H1 (cell line): ENCODE measurements around the gene MSI1. TPM values are rescaled to one million over a fixed set of nuclear protein-coding genes. Genes with fewer than 3 reads are reported as not detected.
A peak's percentile ranks its signal among the peaks of the same experiment; 100 is the strongest.

Source experiments
- CTCF ChIA-PET: fragments of 300-600 bp; sonication (Branson Sonifier 250); formaldehyde crosslinking; loops from one replicate; lab custom pipeline; 2021; ENCODE audit not compliant: partially characterized antibody; lab: Charles Lee
- POLR2A ChIA-PET: fragments of 300-600 bp; sonication (Branson Sonifier 250); formaldehyde crosslinking; loops from one replicate; lab custom pipeline; 2021; ENCODE audit warnings: inconsistent platforms; ENCODE audit not compliant: partially characterized antibody; lab: Charles Lee
- DNase-seq, 2 experiments: peaks; one replicate each; pipeline versions ENCODE4 v3.0.0 to v3.0.0-alpha.2; 2010 to 2022; ENCODE audit warnings: low spot score in 2 of 2, low read depth in 1 of 2, mixed read lengths in 1 of 2
- FAIRE-seq: peaks from 2 replicates; lab custom pipeline; 2011; peaks lifted over from hg19 to GRCh38; lab: Jason Lieb, UNC
- H2AFZ ChIP-seq: 2 replicates; pipeline ENCODE4 v1.8.1; 2012; ENCODE audit warnings: low read length, inconsistent platforms
- H2AK5ac ChIP-seq: 2 replicates; pipeline ENCODE4 v1.6.1; 2013; ENCODE audit warnings: low read depth, low read length
- H2BK120ac ChIP-seq: replicated peaks from 2 replicates; pipeline ENCODE3; 2013; ENCODE audit warnings: low read depth, low read length, inconsistent platforms
- H2BK12ac ChIP-seq: 2 replicates; pipeline ENCODE4 v1.6.1; 2013; ENCODE audit warnings: low read depth, low read length
- H2BK15ac ChIP-seq: 2 replicates; pipeline ENCODE4 v1.6.1; 2013; ENCODE audit warnings: low read length
- H2BK20ac ChIP-seq: 2 replicates; pipeline ENCODE4 v1.6.1; 2013; ENCODE audit warnings: low read length
- H2BK5ac ChIP-seq: 2 replicates; pipeline ENCODE4 v1.6.1; 2013; ENCODE audit warnings: low read depth, low read length
- H3K14ac ChIP-seq: 2 replicates; pipeline ENCODE4 v1.6.1; 2013; ENCODE audit warnings: inconsistent platforms; ENCODE audit not compliant: insufficient read length
- H3K18ac ChIP-seq: 2 replicates; pipeline ENCODE4 v1.6.1; 2013; ENCODE audit warnings: low read length; ENCODE audit errors: extremely low read depth
- H3K23ac ChIP-seq: 2 replicates; pipeline ENCODE4 v1.6.1; 2013; ENCODE audit warnings: inconsistent platforms; ENCODE audit not compliant: insufficient read length
- H3K23me2 ChIP-seq: 2 replicates; pipeline ENCODE4 v1.6.1; 2013; ENCODE audit warnings: low read depth, low read length
- H3K27ac ChIP-seq: 2 replicates; pipeline ENCODE4 v1.6.1; 2011; ENCODE audit warnings: low read depth, low read length, inconsistent platforms
- H3K27me3 ChIP-seq, 4 experiments: replicated peaks in 1 of 4; 1 replicate in 1 of 4; 2 replicates in 3 of 4; pipeline versions ENCODE4 v1.6.1 to v1.8.1; 2011 to 2013; ENCODE audit warnings: low read length in 3 of 4, mild to moderate bottlenecking in 3 of 4, inconsistent platforms in 2 of 4, mixed read lengths in 2 of 4, moderate library complexity in 1 of 4; ENCODE audit not compliant: control insufficient read depth in 3 of 4, insufficient read depth in 3 of 4; ENCODE audit errors: extremely low read depth in 1 of 4
- H3K36me3 ChIP-seq, 4 experiments: 2 replicates each; pipeline versions ENCODE4 v1.6.1 to v1.8.1; 2011 to 2013; ENCODE audit warnings: mild to moderate bottlenecking in 4 of 4, low read length in 3 of 4, moderate library complexity in 2 of 4, control low read depth in 1 of 4, inconsistent platforms in 1 of 4; ENCODE audit not compliant: insufficient read depth in 4 of 4, control insufficient read depth in 2 of 4
- H3K4ac ChIP-seq: replicated peaks from 2 replicates; pipeline ENCODE3; 2013; ENCODE audit warnings: low read length, low read depth, mixed read lengths, inconsistent platforms; ENCODE audit not compliant: insufficient read length
- H3K4me1 ChIP-seq, 4 experiments: replicated peaks in 1 of 4; 1 replicate in 1 of 4; 2 replicates in 3 of 4; pipeline versions ENCODE4 v1.6.1 to v1.8.1; 2011 to 2013; ENCODE audit warnings: low read length in 3 of 4, inconsistent platforms in 2 of 4, mixed read lengths in 1 of 4; ENCODE audit not compliant: insufficient read depth in 4 of 4, control insufficient read depth in 3 of 4
- H3K4me2 ChIP-seq, 2 experiments: 2 replicates each; pipeline versions ENCODE4 v1.6.1 to v1.8.1; 2011 to 2013; ENCODE audit warnings: low read depth in 2 of 2, low read length in 2 of 2, control low read depth in 1 of 2, inconsistent platforms in 1 of 2, mild to moderate bottlenecking in 1 of 2; ENCODE audit not compliant: insufficient read depth in 1 of 2
- H3K4me3 ChIP-seq, 4 experiments: fragments of 200-600, 300-600 bp in 1 of 4; sonication (generic), shearing (Covaris generic), sonication (Bioruptor Twin) in 1 of 4; 2 replicates each; pipeline versions ENCODE4 v1.5.1 to v1.8.1; 2011 to 2016; ENCODE audit warnings: low read length in 4 of 4, low read depth in 3 of 4, control low read depth in 2 of 4, inconsistent platforms in 2 of 4, mild to moderate bottlenecking in 2 of 4, mixed read lengths in 1 of 4, moderate library complexity in 1 of 4; ENCODE audit not compliant: insufficient read depth in 2 of 4; ENCODE audit errors: extremely low read depth in 1 of 4
- H3K56ac ChIP-seq: replicated peaks from 2 replicates; pipeline ENCODE3; 2013; ENCODE audit warnings: low read depth, mild to moderate bottlenecking, mixed read lengths, low read length, inconsistent platforms; ENCODE audit not compliant: insufficient read length
- H3K79me1 ChIP-seq: 2 replicates; pipeline ENCODE4 v1.6.1; 2013; ENCODE audit warnings: low read depth, low read length, control low read depth
- H3K79me2 ChIP-seq, 2 experiments: 2 replicates each; pipeline versions ENCODE4 v1.6.1 to v1.8.1; 2012 to 2013; ENCODE audit warnings: low read length in 2 of 2, mild to moderate bottlenecking in 2 of 2, inconsistent platforms in 1 of 2; ENCODE audit not compliant: insufficient read depth in 2 of 2, control insufficient read depth in 1 of 2
- H3K9ac ChIP-seq, 4 experiments: replicated peaks in 1 of 4; 1 replicate in 1 of 4; 2 replicates in 3 of 4; pipeline versions ENCODE4 v1.6.1 to v1.8.1; 2011 to 2013; ENCODE audit warnings: low read depth in 3 of 4, low read length in 3 of 4, control low read depth in 2 of 4, mild to moderate bottlenecking in 2 of 4, moderate library complexity in 2 of 4, inconsistent platforms in 1 of 4; ENCODE audit errors: extremely low read depth in 1 of 4
- H3K9me3 ChIP-seq, 2 experiments: 2 replicates each; pipeline versions ENCODE4 v1.6.1 to v1.8.1; 2012 to 2013; ENCODE audit warnings: mild to moderate bottlenecking in 2 of 2, moderate library complexity in 2 of 2, control low read depth in 1 of 2, inconsistent platforms in 1 of 2, low read depth in 1 of 2, low read length in 1 of 2, mixed read lengths in 1 of 2; ENCODE audit not compliant: insufficient read depth in 2 of 2
- H4K20me1 ChIP-seq, 2 experiments: replicated peaks in 1 of 2; 2 replicates each; pipeline versions ENCODE3 to v1.8.1; 2011 to 2013; ENCODE audit warnings: inconsistent platforms in 2 of 2, low read length in 2 of 2, mild to moderate bottlenecking in 1 of 2; ENCODE audit not compliant: insufficient read depth in 2 of 2, control insufficient read depth in 1 of 2
- H4K5ac ChIP-seq: 2 replicates; pipeline ENCODE4 v1.6.1; 2013; ENCODE audit warnings: low read length, low read depth, mixed read lengths, inconsistent platforms; ENCODE audit not compliant: insufficient read length
- H4K8ac ChIP-seq: 2 replicates; pipeline ENCODE4 v1.8.0; 2013; ENCODE audit warnings: mild to moderate bottlenecking, moderate library complexity, low read length, inconsistent platforms; ENCODE audit not compliant: insufficient read depth; ENCODE audit errors: extremely low read depth
- H4K91ac ChIP-seq: replicated peaks from 2 replicates; pipeline ENCODE3; 2013; ENCODE audit warnings: low read length, mixed read lengths, inconsistent platforms; ENCODE audit not compliant: insufficient read length
- ATF3 ChIP-seq: IDR thresholded peaks from 2 replicates; pipeline ENCODE4 v1.6.1; 2011; ENCODE audit warnings: low read depth, mild to moderate bottlenecking, low read length; ENCODE audit not compliant: insufficient read depth
- BCL11A ChIP-seq, 2 experiments: IDR thresholded peaks; one replicate each; pipeline ENCODE4 v1.6.1; 2011; ENCODE audit warnings: low read depth in 2 of 2, low read length in 2 of 2, mild to moderate bottlenecking in 2 of 2
- CBX5 ChIP-seq: fragments of 300-800, 300-1000 bp; sonication (generic); IDR thresholded peaks from 2 replicates; pipeline ENCODE4 v1.7.1; 2016; ENCODE audit warnings: antibody characterized with exemption, low read length, low read depth
- CEBPB ChIP-seq: IDR thresholded peaks from 2 replicates; pipeline ENCODE4 v1.6.1; 2012; ENCODE audit warnings: low read depth, low read length
- NANOG ChIP-seq: IDR thresholded peaks from 2 replicates; pipeline ENCODE4 v1.6.1; 2011; ENCODE audit warnings: low read length, low read depth, mild to moderate bottlenecking, inconsistent platforms; ENCODE audit not compliant: insufficient read depth, poor library complexity, severe bottlenecking
- POLR2AphosphoS5 ChIP-seq: IDR thresholded peaks from 2 replicates; pipeline ENCODE4 v1.6.1; 2011; ENCODE audit warnings: low read depth, low read length
- SIN3A ChIP-seq, 2 experiments: IDR thresholded peaks in 1 of 2; conservative IDR thresholded peaks in 1 of 2; 2 replicates each; pipeline ENCODE4 v1.6.1; 2011 to 2012; ENCODE audit warnings: low read length in 2 of 2, improper control_type of control experiment in 1 of 2, low read depth in 1 of 2, mild to moderate bottlenecking in 1 of 2
- SRF ChIP-seq: IDR thresholded peaks from 2 replicates; pipeline ENCODE4 v1.6.1; 2011; ENCODE audit warnings: mild to moderate bottlenecking, low read depth, low read length, moderate library complexity
- TAF7 ChIP-seq: optimal IDR thresholded peaks from 2 replicates; pipeline ENCODE3; 2011; ENCODE audit warnings: low read depth, mild to moderate bottlenecking, inconsistent platforms, low read length, moderate library complexity, borderline replicate concordance
- TEAD4 ChIP-seq: IDR thresholded peaks from 2 replicates; pipeline ENCODE4 v1.6.1; 2012; ENCODE audit warnings: low read depth, low read length, inconsistent platforms, mixed read lengths
- WGBS, 2 experiments: shearing (Covaris generic) in 1 of 2; methylation state at CpG; one replicate each; pipeline versions ENCODE4 v1.1.6 to v1.1.7; 2013 to 2015; ENCODE audit warnings: low lambda C conversion rate in 2 of 2, mixed read lengths in 2 of 2, inconsistent platforms in 1 of 2, low coverage in 1 of 2, missing lambda C conversion rate in 1 of 2; ENCODE audit not compliant: insufficient replicate concordance in 2 of 2, insufficient coverage in 1 of 2, insufficient read length in 1 of 2; ENCODE audit errors: extremely low coverage in 1 of 2, missing lambda C conversion rate in 1 of 2; 5-methylcytosine and 5-hydroxymethylcytosine counted together
- polyA plus RNA-seq, 7 experiments: library from polyadenylated mRNA; depleted of rRNA in 3 of 7; stranded (reverse) in 5 of 7; unstranded in 2 of 7; fragments of >200 nt in 5 of 7; fragments of 200-250 nt in 2 of 7; gene quantifications; 1 replicate in 5 of 7; 2 replicates in 1 of 7; 4 replicates in 1 of 7; pipeline versions ENCODE4 v1.2.1 to v1.2.3, GENCODE V29; 2011 to 2013; ENCODE audit warnings: missing spikeins in 2 of 7, mixed read lengths in 2 of 7
- total RNA-seq: library from RNA; stranded (reverse); fragmentation: NEBNext Ultra II Directional; extraction: Animal tissue kit (Norgen Biotek cat#: 25700); gene quantifications from 2 replicates; pipeline ENCODE4 v1.2.1, GENCODE V29; 2021

MSI1 gene
- total and polyA plus RNA-seq, 2 of the 8 experiments (the other 6 are each of a cell fraction or from before 2014, with no cell fraction given), result 13.5 to 51.9 TPM

GRCh38 chr12:120413901-120414695, 45.1 kb upstream of the MSI1 start:
- ChIA-PET CTCF (interaction anchor here (0.7 to 3.0 kb wide), 9 partner anchors 9 to 57 kb away, joined by 3 to 27 read pairs (median 4); no protein-coding TSS in a partner anchor), POLR2A (interaction anchor here (0.7 to 3.4 kb wide), 12 partner anchors 10 to 186 kb away, joined by 3 to 16 read pairs (median 8); partner anchors contain the start of gene RNU4-2)
- peak overlapping the region; percentile 70; the same call in 1 of the 2 replicates for H3K27ac ChIP-seq
- peak overlapping the region in 3 of 4 experiments; percentile 6 to 36 (median 23); a peak in 4 of 8 replicates for H3K4me3 ChIP-seq
- H3K4me2 ChIP-seq, result peak overlapping the region; percentile 16 to 60
- H3K23ac ChIP-seq, result no peak overlapping the region
- no peaks in the 10 kb centered on the region for H4K20me1 ChIP-seq
- peak overlapping the region; percentile 93 for H3K18ac ChIP-seq
- H3K4ac ChIP-seq, result no peak overlapping the region
- peak overlapping the region; percentile 95; the same call in 1 of the 2 replicates for H4K8ac ChIP-seq
- H3K9me3 ChIP-seq, result no peaks in the 10 kb centered on the region
- H4K5ac ChIP-seq, result peak overlapping the region; percentile 93
- H2BK20ac ChIP-seq, result peak overlapping the region; percentile 98; the same call in 1 of the 2 replicates
- no peak overlapping the region for H2AFZ ChIP-seq
- H3K56ac ChIP-seq, result no peak overlapping the region
- no peaks in the 10 kb centered on the region for H3K36me3 ChIP-seq
- no peak overlapping the region for H2AK5ac ChIP-seq
- H3K4me1 ChIP-seq, result peaks cover 0 to 10% (median 6%) of the 10 kb centered on the region in 4 experiments; a peak in 3 of 7 replicates
- DNase-seq, result peak; percentile 80 to 89
- peak overlapping the region; percentile 94 for H2BK120ac ChIP-seq
- H3K27me3 ChIP-seq, result no peaks in the 10 kb centered on the region
- H3K9ac ChIP-seq, result peak overlapping the region in 3 of 4 experiments; percentile 12 to 42 (median 37); a peak in 2 of 7 replicates
- H2BK5ac ChIP-seq, result peak overlapping the region; percentile 92
- peak overlapping the region; percentile 88 for H2BK12ac ChIP-seq
- no peak overlapping the region for H2BK15ac ChIP-seq
- no peaks in the 10 kb centered on the region for H3K79me2 ChIP-seq
- peak; percentile 99 for FAIRE-seq
- H4K91ac ChIP-seq, result peak overlapping the region; percentile 89
- 6% methylated on average over 13 of the region's 13 CpGs; no CpG with 5 or more reads in 1 of the 2 experiments for WGBS, 2 experiments
- H3K14ac ChIP-seq, result no peak overlapping the region
- H3K79me1 ChIP-seq, result no peaks in the 10 kb centered on the region
- no peaks in the 10 kb centered on the region for H3K23me2 ChIP-seq
- TF ChIP-seq NANOG (peak; percentile 50), SRF (no peak), TEAD4 (0 out of 2 replicates have a peak, but pooled peaks have one; percentile 27), CEBPB (no peak), SIN3A (conservative IDR thresholded peaks at IDR 0.05 in 1 of 2, IDR thresholded peaks at IDR 0.05 in 1 of 2; ENCODE audit: low read depth in 1 of 2, low read length in 2 of 2) (no peak; a peak in 1 of 4 replicates), TAF7 (peak; percentile 88), CBX5 (no peak), ATF3 (no peak), POLR2AphosphoS5 (peak; percentile 32; the same call in 1 of the 2 replicates), BCL11A (IDR thresholded peaks at IDR 0.05; ENCODE audit: low read depth in 2 of 2, low read length in 2 of 2) (no peak)
